Measurements from ENCODE around the gene RASGRF1. TPM values are rescaled to one million over a fixed set of nuclear protein-coding genes. Genes with fewer than 3 reads are reported as not detected.
A peak's percentile ranks its signal among the peaks of the same experiment; 100 is the strongest.

The RASGRF1 gene
- total RNA-seq, 2 experiments from 2014 or later: not detected

DNA sequence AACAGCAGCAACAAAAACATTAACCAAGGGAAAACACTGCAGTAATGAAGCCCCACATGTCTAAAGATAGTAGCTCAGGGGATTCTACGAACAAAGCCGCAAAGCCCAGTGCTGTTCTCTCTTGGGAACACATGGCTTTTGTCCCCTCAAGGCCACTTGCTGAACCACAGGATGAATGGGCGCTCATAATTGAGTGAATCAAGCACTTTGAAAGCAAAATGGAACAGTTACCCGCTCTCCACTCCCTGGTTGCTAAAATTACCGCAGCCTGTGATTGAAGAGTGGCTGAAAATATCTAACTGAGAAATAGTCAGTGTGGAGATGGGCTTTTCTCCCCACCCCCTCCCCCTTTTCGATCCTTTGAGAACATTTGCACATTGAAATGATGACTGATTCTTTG lies 39.6 kb downstream of the RASGRF1 start:
- Mint-ChIP-seq H3K27me3 (peaks cover 2% of the 10 kb centered on the region), H3K27ac (no peak overlapping the region), H3K9me3 (no peaks in the 10 kb centered on the region), H3K4me1 (no peaks in the 10 kb centered on the region), H3K36me3 (no peaks in the 10 kb centered on the region), H3K4me3 (no peak overlapping the region)
- DNase-seq (no peak), ATAC-seq (ENCODE audit: low read depth) (no peak)
- POLR2A ChIA-PET: no interaction called here

DNA sequence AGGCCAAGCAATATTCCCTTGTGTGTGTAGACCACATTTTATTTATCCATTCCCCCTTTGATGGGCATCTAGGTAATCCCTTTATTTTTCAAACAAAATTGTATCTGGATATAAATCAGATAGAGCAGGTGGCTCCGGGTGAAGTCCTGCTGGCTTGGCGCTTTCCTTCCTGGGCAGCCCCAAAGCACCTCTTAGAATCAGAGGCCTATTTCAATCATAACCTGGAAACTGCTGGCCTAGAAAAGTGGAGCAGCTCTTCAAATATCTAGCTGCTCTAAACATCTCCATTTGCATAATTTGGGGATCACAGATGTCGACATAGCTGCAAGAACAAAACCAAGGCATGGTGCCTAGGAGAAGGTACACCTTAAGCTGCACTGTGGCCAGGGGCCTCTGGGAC lies 40.2 kb downstream of the RASGRF1 start:
- DNase-seq (no peak), ATAC-seq (ENCODE audit: low read depth) (no peak)
- Mint-ChIP-seq H3K9me3 (no peaks in the 10 kb centered on the region), H3K27me3 (peaks cover 6% of the 10 kb centered on the region), H3K4me1 (no peaks in the 10 kb centered on the region), H3K36me3 (no peaks in the 10 kb centered on the region), H3K27ac (no peak overlapping the region), H3K4me3 (no peak overlapping the region)
- POLR2A ChIA-PET: no interaction called here

DNA sequence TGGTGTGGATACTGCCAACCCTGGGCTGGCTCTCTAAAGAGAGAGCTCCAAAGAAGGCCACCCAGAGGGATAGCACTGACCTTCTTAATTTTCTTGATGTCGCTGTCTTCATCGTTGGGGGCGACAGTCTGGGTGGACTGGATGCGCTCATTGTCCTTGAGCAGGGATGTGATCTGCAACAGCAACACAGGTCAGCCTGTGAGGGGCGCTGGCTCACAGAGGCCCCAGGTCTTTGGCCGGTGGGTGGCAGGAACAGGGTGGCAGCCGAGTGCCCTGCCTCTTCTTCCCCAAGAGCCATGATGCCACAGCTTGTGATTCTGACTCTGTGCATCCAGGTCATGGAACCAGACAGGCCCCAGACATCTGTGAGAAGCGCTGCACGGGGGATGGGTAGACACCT lies 41.2 kb downstream of the RASGRF1 start:
- H3K4me3 Mint-ChIP-seq: no peak overlapping the region
- H3K27ac Mint-ChIP-seq: no peak overlapping the region
- H3K27me3 Mint-ChIP-seq: peaks cover 10% of the 10 kb centered on the region
- POLR2A ChIA-PET: no interaction called here
- no peaks in the 10 kb centered on the region for H3K9me3 Mint-ChIP-seq
- H3K4me1 Mint-ChIP-seq: no peaks in the 10 kb centered on the region
- no peak for ATAC-seq (ENCODE audit: low read depth)
- DNase-seq: no peak
- H3K36me3 Mint-ChIP-seq: no peaks in the 10 kb centered on the region

DNA sequence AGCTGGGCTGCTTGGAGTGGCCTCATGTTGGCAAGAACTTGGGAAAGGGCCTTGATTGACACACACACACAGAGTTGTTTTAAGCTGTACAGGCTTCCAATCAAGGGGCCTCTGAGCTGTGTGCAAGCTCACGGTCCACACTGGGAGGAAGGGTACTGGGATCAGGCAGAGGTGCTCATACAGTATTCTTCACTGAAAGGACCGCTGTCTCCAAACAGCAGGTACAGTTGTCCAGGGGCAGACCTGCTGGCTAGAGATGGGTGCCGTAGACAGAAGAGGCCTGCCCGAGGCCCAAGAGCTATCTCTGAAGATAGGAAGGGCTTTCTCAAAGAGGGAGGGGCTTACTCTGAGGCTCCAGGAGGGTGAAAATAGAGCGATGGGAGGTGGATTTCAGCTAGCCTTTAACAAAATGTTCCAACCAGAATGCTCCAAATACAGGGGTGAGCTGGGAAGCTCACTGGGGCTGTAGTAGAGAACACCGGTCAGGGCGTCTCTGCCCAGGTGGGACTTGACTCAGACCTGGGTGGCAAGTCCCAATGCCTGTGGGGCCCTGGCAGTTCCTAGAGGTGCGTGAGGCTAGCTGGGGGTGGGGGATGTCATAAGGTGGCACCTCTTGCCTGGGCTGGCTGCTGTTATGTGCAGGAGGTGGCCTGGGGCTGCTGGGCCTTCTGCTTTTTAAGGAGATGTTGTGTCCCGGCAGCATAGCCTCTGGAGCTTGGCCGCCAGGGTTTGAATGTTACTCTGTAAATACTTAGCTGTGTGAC lies 42.7 kb downstream of the RASGRF1 start:
- H3K27ac Mint-ChIP-seq: no peak overlapping the region
- H3K4me1 Mint-ChIP-seq: no peaks in the 10 kb centered on the region
- POLR2A ChIA-PET: no interaction called here
- DNase-seq (no peak), ATAC-seq (ENCODE audit: low read depth) (no peak)
- peaks cover 3% of the 10 kb centered on the region for H3K9me3 Mint-ChIP-seq
- H3K27me3 Mint-ChIP-seq: peaks cover 15% of the 10 kb centered on the region
- H3K36me3 Mint-ChIP-seq: no peaks in the 10 kb centered on the region
- H3K4me3 Mint-ChIP-seq: no peak overlapping the region

DNA sequence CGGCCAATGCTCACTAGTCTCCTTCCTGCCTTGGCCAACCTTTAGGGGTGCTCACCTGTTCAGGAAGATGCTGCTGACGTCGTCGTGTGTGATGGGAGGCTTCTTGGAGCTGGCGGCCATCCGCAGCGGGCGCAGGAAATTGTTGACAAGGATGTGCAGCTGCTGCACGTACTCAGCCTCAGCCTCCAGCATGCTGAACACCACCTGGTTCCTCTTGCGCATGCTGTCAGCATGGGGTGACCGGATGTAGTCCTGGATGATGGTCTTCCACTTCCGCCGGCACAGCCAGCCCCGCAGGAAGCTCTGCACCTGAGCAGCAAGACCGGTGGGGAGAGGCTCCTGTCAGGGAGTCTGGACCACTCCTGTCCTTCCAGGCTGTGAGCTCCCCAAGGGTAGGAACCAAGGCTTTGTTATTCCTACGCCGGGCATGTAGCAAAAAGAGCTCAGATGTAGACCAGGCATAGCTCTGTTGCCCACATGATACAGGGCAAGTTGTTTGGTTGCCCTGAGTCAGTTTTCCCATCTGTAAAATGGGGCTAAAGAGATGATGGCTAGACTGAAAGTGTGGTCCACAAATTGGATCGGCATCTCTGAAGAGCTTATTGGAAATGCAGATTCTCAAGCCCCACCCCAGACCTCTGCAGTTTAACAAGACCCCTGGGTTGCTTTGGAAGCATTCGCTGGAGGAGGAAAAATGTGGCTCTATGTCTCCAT lies 43.7 kb downstream of the RASGRF1 start:
- peaks cover 2% of the 10 kb centered on the region for H3K4me1 Mint-ChIP-seq
- H3K27ac Mint-ChIP-seq: no peak overlapping the region
- peaks cover 7% of the 10 kb centered on the region for H3K9me3 Mint-ChIP-seq
- H3K27me3 Mint-ChIP-seq: peaks cover 15% of the 10 kb centered on the region
- POLR2A ChIA-PET: no interaction called here
- H3K36me3 Mint-ChIP-seq: no peaks in the 10 kb centered on the region
- DNase-seq (no peak), ATAC-seq (ENCODE audit: low read depth) (no peak)
- no peak overlapping the region for H3K4me3 Mint-ChIP-seq

DNA sequence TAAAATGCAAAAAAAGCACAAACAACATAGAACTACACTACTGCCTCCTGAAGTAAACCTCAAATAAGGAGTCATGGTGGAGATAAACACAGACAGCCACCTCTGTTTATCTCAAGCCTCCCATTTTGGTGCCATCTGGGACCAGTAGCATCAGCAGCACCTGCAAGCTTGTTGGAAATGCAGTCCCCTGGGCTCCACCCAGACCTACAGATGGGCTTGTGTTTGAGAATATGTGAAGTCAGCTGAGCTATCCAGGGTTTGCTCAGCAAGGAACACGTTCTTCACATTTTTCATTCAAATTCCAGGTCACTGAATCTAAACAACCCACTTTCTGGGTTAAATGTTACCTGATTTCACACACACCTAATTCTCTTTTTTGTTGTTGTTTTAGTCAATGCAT lies 45.5 kb downstream of the RASGRF1 start:
- no peak overlapping the region for H3K4me3 Mint-ChIP-seq
- no peak for ATAC-seq (ENCODE audit: low read depth)
- H3K9me3 Mint-ChIP-seq: peaks cover 9% of the 10 kb centered on the region
- H3K36me3 Mint-ChIP-seq: no peaks in the 10 kb centered on the region
- H3K4me1 Mint-ChIP-seq: peaks cover 2% of the 10 kb centered on the region
- no peak for DNase-seq
- POLR2A ChIA-PET: no interaction called here
- no peak overlapping the region for H3K27ac Mint-ChIP-seq
- H3K27me3 Mint-ChIP-seq: peaks cover 21% of the 10 kb centered on the region

DNA sequence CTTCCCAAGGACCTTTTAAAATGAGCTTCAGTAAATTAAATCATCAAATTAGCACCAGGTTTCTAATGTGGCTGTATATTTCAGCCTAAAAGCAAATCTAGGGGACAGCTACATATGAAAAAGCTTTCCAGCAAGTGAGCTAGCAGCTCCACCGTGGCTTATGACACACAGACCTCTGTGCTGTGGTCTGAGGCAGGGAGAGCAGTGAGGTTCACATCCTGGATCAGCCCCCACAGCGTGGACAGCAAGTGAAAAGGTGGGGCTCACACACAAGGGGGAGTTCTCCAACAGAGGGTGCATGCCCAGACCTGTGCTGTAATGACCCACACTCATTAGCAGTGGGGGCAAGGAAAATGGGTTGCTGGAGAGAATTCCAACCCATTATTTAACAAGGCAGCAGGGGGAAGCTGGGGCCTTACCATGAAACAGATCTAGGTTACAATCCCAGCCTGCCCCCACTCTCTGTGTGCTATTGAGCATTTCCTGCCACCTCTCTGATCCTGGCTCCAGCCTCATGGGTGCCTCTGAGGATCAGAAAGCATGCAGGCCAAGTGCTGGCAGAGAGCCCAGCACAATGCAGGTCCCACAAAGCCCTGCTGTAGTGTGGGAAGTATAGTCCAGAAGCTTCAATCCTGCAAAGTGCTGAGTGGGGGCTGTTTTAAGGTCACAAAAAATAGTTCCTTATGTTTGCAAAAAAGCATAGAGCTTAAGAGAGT lies 48.2 kb downstream of the RASGRF1 start:
- peaks cover 2% of the 10 kb centered on the region for H3K4me1 Mint-ChIP-seq
- peaks cover 29% of the 10 kb centered on the region for H3K27me3 Mint-ChIP-seq
- no peak overlapping the region for H3K4me3 Mint-ChIP-seq
- H3K9me3 Mint-ChIP-seq: peaks cover 9% of the 10 kb centered on the region
- POLR2A ChIA-PET: interaction anchor here (0.5 kb wide), 1 partner anchor 52 kb away, joined by 4 read pairs; no protein-coding TSS in a partner anchor
- no peak overlapping the region for H3K27ac Mint-ChIP-seq
- DNase-seq (no peak), ATAC-seq (ENCODE audit: low read depth) (peak; percentile 18)
- no peaks in the 10 kb centered on the region for H3K36me3 Mint-ChIP-seq

DNA sequence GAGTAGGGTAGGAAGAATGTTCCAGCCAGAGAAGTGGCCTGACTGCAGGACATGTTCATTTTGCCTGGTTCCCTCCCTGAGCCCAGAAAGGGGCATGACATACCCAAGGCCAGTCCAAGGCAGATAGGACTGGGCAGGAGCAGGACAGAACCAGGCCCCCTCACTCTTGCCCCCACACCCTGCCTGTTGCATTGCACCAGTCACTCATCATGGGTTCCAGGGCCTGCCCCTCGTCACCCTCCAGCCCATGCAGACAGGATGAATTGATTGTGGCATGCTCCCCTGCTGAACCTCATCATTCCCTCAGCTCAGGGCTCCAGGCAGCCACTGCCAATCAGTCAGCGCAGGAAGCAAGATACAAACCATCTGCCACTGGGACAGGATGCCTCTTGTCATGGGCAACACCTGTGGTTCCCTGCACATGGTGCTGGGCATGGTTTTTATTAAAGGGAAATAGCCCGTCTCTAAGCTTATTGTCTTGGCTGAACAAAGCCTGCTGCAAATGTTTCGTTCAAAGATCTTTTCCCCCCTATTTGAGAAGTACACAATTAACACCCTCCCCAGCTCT lies 48.9 kb downstream of the RASGRF1 start:
- no peak overlapping the region for H3K27ac Mint-ChIP-seq
- no peaks in the 10 kb centered on the region for H3K36me3 Mint-ChIP-seq
- ATAC-seq (ENCODE audit: low read depth): no peak
- peaks cover 2% of the 10 kb centered on the region for H3K4me1 Mint-ChIP-seq
- peaks cover 9% of the 10 kb centered on the region for H3K9me3 Mint-ChIP-seq
- H3K27me3 Mint-ChIP-seq: peaks cover 31% of the 10 kb centered on the region
- H3K4me3 Mint-ChIP-seq: no peak overlapping the region
- POLR2A ChIA-PET: no interaction called here
- DNase-seq: no peak

DNA sequence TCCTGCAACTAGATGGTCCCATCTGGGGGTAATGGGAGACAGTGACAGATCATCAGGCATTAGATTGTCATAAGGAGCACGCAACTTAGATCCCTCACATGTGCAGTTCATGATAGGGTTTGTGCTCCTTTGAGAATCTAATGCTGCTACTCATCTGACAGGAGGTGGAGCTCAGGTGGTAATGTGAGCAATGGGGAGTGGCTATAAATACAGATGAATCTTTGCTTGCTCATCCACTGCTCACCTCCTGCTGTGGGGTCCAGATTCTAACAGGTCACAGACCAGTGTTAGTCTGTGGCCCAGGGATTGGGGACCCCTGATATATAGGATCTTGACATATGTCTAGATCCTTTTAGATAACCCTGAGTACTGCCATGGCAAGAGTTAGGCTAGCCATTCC lies 52.7 kb downstream of the RASGRF1 start:
- Mint-ChIP-seq H3K27ac (no peak overlapping the region), H3K36me3 (no peaks in the 10 kb centered on the region), H3K27me3 (peaks cover 36% of the 10 kb centered on the region), H3K9me3 (peaks cover 6% of the 10 kb centered on the region), H3K4me3 (no peak overlapping the region), H3K4me1 (peaks cover 2% of the 10 kb centered on the region)
- DNase-seq (no peak), ATAC-seq (ENCODE audit: low read depth) (no peak)
- POLR2A ChIA-PET: no interaction called here

DNA sequence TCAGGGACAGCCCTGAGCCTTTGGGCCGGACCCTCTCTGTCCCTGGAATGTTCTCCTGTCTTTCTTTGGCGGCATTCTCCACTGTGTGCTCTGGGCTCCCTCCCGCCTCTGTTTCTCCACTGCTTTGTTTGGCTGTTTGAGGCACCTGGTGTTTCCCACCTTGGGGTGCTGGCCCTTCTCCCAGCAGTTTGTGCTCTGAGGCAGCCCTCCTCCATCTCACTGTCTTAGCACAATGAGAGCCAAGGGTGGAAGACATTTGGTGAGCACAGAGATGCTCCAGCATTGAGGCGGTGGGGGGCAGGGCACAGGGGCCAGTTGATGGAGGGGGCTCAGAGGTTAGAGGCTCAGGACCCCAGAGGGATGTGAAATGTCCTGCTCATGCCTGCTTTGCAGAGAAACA lies 54.3 kb downstream of the RASGRF1 start:
- Mint-ChIP-seq H3K36me3 (no peaks in the 10 kb centered on the region), H3K27ac (no peak overlapping the region), H3K4me3 (no peak overlapping the region), H3K9me3 (peaks cover under 1% of the 10 kb centered on the region), H3K27me3 (peaks cover 35% of the 10 kb centered on the region), H3K4me1 (no peaks in the 10 kb centered on the region)
- POLR2A ChIA-PET: no interaction called here
- no peak for ATAC-seq (ENCODE audit: low read depth)
- no peak for DNase-seq

DNA sequence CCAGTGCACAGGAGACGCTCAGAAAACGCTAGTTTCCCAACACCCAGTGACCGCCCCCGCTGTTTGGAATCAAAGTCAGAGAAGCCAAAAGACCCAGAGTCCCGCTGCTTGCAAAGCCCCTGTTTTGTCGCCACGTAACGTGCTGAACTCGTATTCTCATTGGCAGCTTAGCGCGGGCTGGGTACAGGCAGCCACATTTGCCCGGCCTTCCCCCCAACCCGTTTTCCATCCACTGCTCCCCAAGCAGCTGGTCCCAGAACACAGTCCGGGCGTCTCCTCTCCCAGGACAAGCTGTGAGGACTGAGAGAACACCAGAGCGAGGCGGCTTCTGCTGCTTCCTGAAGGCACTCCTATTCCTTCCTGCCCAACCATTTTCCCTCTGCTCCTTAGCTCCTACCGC lies 54.8 kb downstream of the RASGRF1 start:
- POLR2A ChIA-PET: no interaction called here
- no peak for DNase-seq
- Mint-ChIP-seq H3K27me3 (peaks cover 33% of the 10 kb centered on the region), H3K4me3 (no peak overlapping the region), H3K36me3 (no peaks in the 10 kb centered on the region), H3K4me1 (no peaks in the 10 kb centered on the region), H3K27ac (no peak overlapping the region), H3K9me3 (no peaks in the 10 kb centered on the region)
- no peak for ATAC-seq (ENCODE audit: low read depth)

DNA sequence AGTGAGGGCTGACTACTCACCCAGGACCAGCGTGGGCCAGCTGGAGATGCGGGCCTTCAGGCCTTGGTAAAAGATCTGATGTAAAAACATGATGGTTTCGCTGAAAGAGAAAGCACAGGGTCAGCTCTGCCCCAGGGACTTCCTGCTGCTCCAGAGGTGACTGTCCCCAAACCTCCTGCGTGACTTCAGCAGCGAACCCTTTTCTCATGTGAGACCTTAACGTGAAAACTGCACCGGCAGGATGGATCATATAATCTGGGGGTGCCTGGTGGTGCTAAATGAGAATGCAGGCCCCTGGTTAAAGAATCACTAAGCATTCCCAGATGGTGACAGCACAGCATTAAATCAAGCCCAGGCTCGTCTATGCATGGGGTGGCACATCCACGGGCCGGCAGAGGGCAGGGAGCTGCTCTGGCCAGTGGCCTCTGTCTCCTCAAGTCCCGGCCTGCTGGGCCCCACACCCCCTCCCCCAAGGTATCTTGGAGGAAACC lies 55.4 kb downstream of the RASGRF1 start:
- H3K9me3 Mint-ChIP-seq: no peaks in the 10 kb centered on the region
- no peak overlapping the region for H3K4me3 Mint-ChIP-seq
- H3K27me3 Mint-ChIP-seq: peaks cover 32% of the 10 kb centered on the region
- POLR2A ChIA-PET: no interaction called here
- no peak for DNase-seq
- H3K4me1 Mint-ChIP-seq: no peaks in the 10 kb centered on the region
- no peak for ATAC-seq (ENCODE audit: low read depth)
- no peak overlapping the region for H3K27ac Mint-ChIP-seq
- H3K36me3 Mint-ChIP-seq: no peaks in the 10 kb centered on the region

DNA sequence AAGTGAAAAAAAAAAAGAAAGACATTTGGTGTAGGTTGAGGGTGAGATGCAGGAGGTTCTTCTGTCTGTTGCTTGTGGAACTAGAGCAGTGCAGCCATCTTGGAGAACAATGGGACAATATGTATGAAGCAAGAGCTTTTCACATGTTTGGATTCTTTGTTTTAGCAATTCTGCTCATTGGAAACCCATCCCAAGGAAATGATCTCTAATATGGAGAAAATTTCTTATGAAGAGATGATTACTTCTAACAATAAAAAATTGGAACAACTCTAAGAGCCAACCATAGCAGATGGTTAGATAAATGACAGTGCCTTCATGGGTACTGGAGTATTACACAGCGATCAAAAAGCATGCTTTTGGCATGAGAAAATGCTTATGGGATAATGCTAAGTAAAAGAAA lies 56.3 kb downstream of the RASGRF1 start:
- H3K9me3 Mint-ChIP-seq: no peaks in the 10 kb centered on the region

More for the DNA sequence above, 56.3 kb downstream of the RASGRF1 start:
- Mint-ChIP-seq H3K27me3 (peaks cover 23% of the 10 kb centered on the region), H3K4me1 (no peaks in the 10 kb centered on the region), H3K4me3 (no peak overlapping the region), H3K36me3 (no peaks in the 10 kb centered on the region), H3K27ac (no peak overlapping the region)
- POLR2A ChIA-PET: no interaction called here
- DNase-seq (no peak), ATAC-seq (ENCODE audit: low read depth) (no peak)
